HG02970 (cell line): Measurements from ENCODE around the gene COL24A1.
"Not testable (repeated sequence)": the region's sequence is repeated elsewhere in the genome, so short reads cannot be mapped to it uniquely, and the experiment has no call there.

ENCODE experiments used
- ATAC-seq: cut with Tn5 transposase; IDR thresholded peaks from one replicate; pipeline ENCODE4 v1.9.1; 2021; ENCODE audit warnings: mild to moderate bottlenecking, moderate library complexity, moderate number of reproducible peaks; ENCODE audit not compliant: unreplicated experiment, low FRiP score

Gene COL24A1

GRCh38 chr1:86000601-86001000 lies 156.0 kb downstream of the COL24A1 start:
- ATAC-seq: no peak

GRCh38 chr1:85998105-85998855 lies 158.3 kb downstream of the COL24A1 start:
- ATAC-seq: no peak

GRCh38 chr1:85992791-85993190 lies 163.8 kb downstream of the COL24A1 start:
- ATAC-seq: peak; percentile 48

GRCh38 chr1:85991261-85991660 lies 165.3 kb downstream of the COL24A1 start:
- no peak for ATAC-seq

- ATAC-seq: no peak
Observed at GRCh38 chr1:85984636-85985035, 171.9 kb downstream of the COL24A1 start.

- ATAC-seq: no peak
Observed at GRCh38 chr1:85983316-85983715, 173.3 kb downstream of the COL24A1 start.

- ATAC-seq: no peak
Observed at GRCh38 chr1:85976516-85977205, 179.9 kb downstream of the COL24A1 start.

GRCh38 chr1:85975912-85976371 lies 180.6 kb downstream of the COL24A1 start:
- no peak for ATAC-seq

GRCh38 chr1:85962457-85962856 lies 194.1 kb downstream of the COL24A1 start:
- ATAC-seq: no peak

- ATAC-seq: no peak
Observed at GRCh38 chr1:85957760-85958159, 198.8 kb downstream of the COL24A1 start.

GRCh38 chr1:85955218-85955617 lies 201.4 kb downstream of the COL24A1 start:
- ATAC-seq: not testable (repeated sequence)

- no peak for ATAC-seq
Observed at GRCh38 chr1:85952460-85952859, 204.1 kb downstream of the COL24A1 start.

GRCh38 chr1:85947186-85947585 lies 209.4 kb downstream of the COL24A1 start:
- no peak for ATAC-seq

GRCh38 chr1:85943945-85944344 lies 212.6 kb downstream of the COL24A1 start:
- no peak for ATAC-seq

GRCh38 chr1:85943526-85943925 lies 213.0 kb downstream of the COL24A1 start:
- no peak for ATAC-seq

GRCh38 chr1:85940656-85941306 lies 215.8 kb downstream of the COL24A1 start:
- ATAC-seq: no peak

- no peak for ATAC-seq
Observed at GRCh38 chr1:85938829-85939228, 217.7 kb downstream of the COL24A1 start.

GRCh38 chr1:85936470-85936869 lies 220.1 kb downstream of the COL24A1 start:
- ATAC-seq: no peak

- ATAC-seq: no peak
Observed at GRCh38 chr1:85936057-85936456, 220.5 kb downstream of the COL24A1 start.

GRCh38 chr1:85935234-85935633 lies 221.3 kb downstream of the COL24A1 start:
- ATAC-seq: no peak

- no peak for ATAC-seq
Observed at GRCh38 chr1:85934516-85934915, 222.1 kb downstream of the COL24A1 start.
